DMS 273 treated with DMSO at 0.1 percent for 48 hours (cell line): Measurements from ENCODE around the gene KREMEN2.

Experiments used
- DNase-seq: peaks from one replicate; lab custom pipeline; 2025; lab: John Stamatoyannopoulos, UW

The KREMEN2 gene

GRCh38 chr16:3004781-3005284 lies 40.8 kb downstream of the KREMEN2 start:
- no peak for DNase-seq

GRCh38 chr16:3007059-3007956 lies 43.2 kb downstream of the KREMEN2 start:
- no peak for DNase-seq

GRCh38 chr16:3007957-3008689 lies 44.0 kb downstream of the KREMEN2 start:
- no peak for DNase-seq

- no peak for DNase-seq
Observed at GRCh38 chr16:3008690-3009037, 44.6 kb downstream of the KREMEN2 start.

GRCh38 chr16:3009568-3010390 lies 45.7 kb downstream of the KREMEN2 start:
- DNase-seq, result no peak

- no peak for DNase-seq
Observed at GRCh38 chr16:3010510-3010909, 46.4 kb downstream of the KREMEN2 start.

- DNase-seq, result no peak
Observed at GRCh38 chr16:3012246-3012645, 48.2 kb downstream of the KREMEN2 start.

- DNase-seq, result no peak
Observed at GRCh38 chr16:3012828-3013420, 48.8 kb downstream of the KREMEN2 start, which contains the start of gene CLDN9. Gene CLDN9, plus strand, starts transcription at chr16:3012923. Its CDS starts 440 bp downstream, at chr16:3013363.

GRCh38 chr16:3013491-3013951 lies 49.4 kb downstream of the KREMEN2 start:
- DNase-seq, result no peak

GRCh38 chr16:3013998-3014690 lies 50.1 kb downstream of the KREMEN2 start:
- DNase-seq, result no peak

- DNase-seq, result no peak
Observed at GRCh38 chr16:3014971-3015370, 50.9 kb downstream of the KREMEN2 start.

- DNase-seq, result no peak
Observed at GRCh38 chr16:3015865-3016521, 51.9 kb downstream of the KREMEN2 start.

GRCh38 chr16:3017344-3017743 lies 53.3 kb downstream of the KREMEN2 start:
- DNase-seq, result no peak
